ENCODE data around the gene NUB1. TPM values are rescaled to one million over a fixed set of nuclear protein-coding genes. Genes with fewer than 3 reads are reported as not detected.

Gene NUB1
- total RNA-seq (31.4 and 34.3 TPM in 2 replicates), polyA plus RNA-seq (30.6 and 37.9 TPM in 2 replicates)

GRCh38 chr7:151341357-151342101 is at the start of gene NUB1:
Gene NUB1 (plus strand): TSS chr7:151341812. CDS start chr7:151345350, 3,538 bp downstream.
- Histone ChIP-seq H3K4me3 (peak within 1 kb of the TSS; percentile 66), H3K36me3 (peaks cover 18% of the 10 kb centered on the region), H3K27ac (peak within 1 kb of the TSS; percentile 49), H3K27me3 (no peaks in the 10 kb centered on the region), H3K4me1 (ENCODE audit: low read depth) (no peaks in the 10 kb centered on the region), H3K9me3 (ENCODE audit: low read depth) (no peaks in the 10 kb centered on the region)
- TF ChIP-seq, protein P1, sequence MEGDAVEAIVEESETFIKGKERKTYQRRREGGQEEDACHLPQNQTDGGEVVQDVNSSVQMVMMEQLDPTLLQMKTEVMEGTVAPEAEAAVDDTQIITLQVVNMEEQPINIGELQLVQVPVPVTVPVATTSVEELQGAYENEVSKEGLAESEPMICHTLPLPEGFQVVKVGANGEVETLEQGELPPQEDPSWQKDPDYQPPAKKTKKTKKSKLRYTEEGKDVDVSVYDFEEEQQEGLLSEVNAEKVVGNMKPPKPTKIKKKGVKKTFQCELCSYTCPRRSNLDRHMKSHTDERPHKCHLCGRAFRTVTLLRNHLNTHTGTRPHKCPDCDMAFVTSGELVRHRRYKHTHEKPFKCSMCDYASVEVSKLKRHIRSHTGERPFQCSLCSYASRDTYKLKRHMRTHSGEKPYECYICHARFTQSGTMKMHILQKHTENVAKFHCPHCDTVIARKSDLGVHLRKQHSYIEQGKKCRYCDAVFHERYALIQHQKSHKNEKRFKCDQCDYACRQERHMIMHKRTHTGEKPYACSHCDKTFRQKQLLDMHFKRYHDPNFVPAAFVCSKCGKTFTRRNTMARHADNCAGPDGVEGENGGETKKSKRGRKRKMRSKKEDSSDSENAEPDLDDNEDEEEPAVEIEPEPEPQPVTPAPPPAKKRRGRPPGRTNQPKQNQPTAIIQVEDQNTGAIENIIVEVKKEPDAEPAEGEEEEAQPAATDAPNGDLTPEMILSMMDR (IDR thresholded peaks at IDR 0.05; ENCODE audit: low read depth, low read length) = no peak
- DNase-seq (ENCODE audit: low read depth in 1 of 2, low spot score in 1 of 2) = peak; percentile 89 to 96

DNA sequence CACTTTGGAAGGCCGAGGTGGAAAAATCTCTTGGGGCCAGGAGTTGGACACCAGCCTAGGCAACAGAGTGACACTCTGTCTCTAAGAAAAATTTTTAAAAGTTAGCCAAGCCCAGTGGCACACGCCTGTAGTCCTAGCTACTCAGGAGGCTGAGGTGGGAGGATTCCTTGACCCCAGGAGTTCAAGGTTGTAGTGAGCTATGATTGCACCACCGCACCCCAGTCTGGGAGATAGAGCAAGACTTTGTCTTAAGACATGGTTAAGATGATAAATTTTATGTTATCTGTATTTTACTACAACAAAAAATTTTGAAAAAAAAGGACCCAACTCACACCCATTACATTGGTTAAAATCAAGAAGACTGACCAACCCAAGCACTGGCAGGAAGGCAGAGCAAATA is 48.8 kb upstream of the NUB1 start:
- no peaks in the 10 kb centered on the region for H3K36me3 ChIP-seq
- TF ChIP-seq, protein P1 (IDR thresholded peaks at IDR 0.05; ENCODE audit: low read depth, low read length) = no peak
- H3K27ac ChIP-seq = no peak overlapping the region
- H3K27me3 ChIP-seq = no peaks in the 10 kb centered on the region
- no peak for DNase-seq (ENCODE audit: low read depth in 1 of 2, low spot score in 1 of 2)
- no peak overlapping the region for H3K4me3 ChIP-seq
- no peaks in the 10 kb centered on the region for H3K4me1 ChIP-seq (ENCODE audit: low read depth)
- no peaks in the 10 kb centered on the region for H3K9me3 ChIP-seq (ENCODE audit: low read depth)

DNA sequence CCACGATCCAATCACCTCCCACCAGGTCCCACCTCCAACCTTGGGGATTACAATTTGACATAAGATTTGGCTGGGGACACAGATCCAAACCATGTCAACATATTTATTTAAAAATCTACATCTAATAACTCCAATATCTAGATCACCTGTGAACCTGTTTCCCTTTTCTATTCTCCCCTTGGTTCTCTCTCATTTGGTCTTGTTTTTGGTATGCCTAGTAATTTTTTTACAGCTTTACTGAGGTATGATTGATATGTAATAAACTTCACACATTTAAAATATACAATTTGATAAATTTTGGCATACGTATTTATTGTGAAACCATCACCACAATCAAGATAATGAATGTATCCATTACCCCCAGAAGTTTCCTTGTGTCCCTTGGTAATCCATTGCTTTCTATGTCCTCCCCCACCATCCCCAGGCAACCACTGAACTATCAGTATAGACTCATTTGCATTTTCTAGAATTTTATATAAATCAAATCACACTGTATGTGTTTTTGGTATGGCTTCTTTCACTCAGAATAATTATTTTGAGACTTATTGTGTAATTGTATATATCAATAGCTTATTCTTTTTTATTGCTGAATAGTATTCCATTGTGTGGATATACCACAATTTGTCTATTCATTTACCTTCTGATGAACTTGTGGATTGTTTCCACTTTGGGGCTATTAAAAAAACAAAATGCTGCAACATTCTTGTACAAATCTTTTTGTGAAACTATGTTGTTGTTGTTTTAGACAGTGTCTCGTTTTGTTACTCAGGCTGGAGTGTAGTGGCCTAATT is 45.2 kb upstream of the NUB1 start:
- no peak overlapping the region for H3K4me3 ChIP-seq
- H3K4me1 ChIP-seq (ENCODE audit: low read depth) = no peaks in the 10 kb centered on the region
- TF ChIP-seq, protein P1 (IDR thresholded peaks at IDR 0.05; ENCODE audit: low read depth, low read length) = no peak
- H3K9me3 ChIP-seq (ENCODE audit: low read depth) = no peaks in the 10 kb centered on the region
- no peaks in the 10 kb centered on the region for H3K27me3 ChIP-seq
- no peaks in the 10 kb centered on the region for H3K36me3 ChIP-seq
- no peak for DNase-seq (ENCODE audit: low read depth in 1 of 2, low spot score in 1 of 2)
- no peak overlapping the region for H3K27ac ChIP-seq

- H3K4me3 ChIP-seq = no peak overlapping the region
- H3K36me3 ChIP-seq = no peaks in the 10 kb centered on the region
- TF ChIP-seq, protein P1 (IDR thresholded peaks at IDR 0.05; ENCODE audit: low read depth, low read length) = no peak
- H3K27me3 ChIP-seq = peaks cover 13% of the 10 kb centered on the region
- H3K9me3 ChIP-seq (ENCODE audit: low read depth) = no peaks in the 10 kb centered on the region
- H3K4me1 ChIP-seq (ENCODE audit: low read depth) = peaks cover 2% of the 10 kb centered on the region
- DNase-seq (ENCODE audit: low read depth in 1 of 2, low spot score in 1 of 2) = no peak
- H3K27ac ChIP-seq = no peak overlapping the region
Measured at GRCh38 chr7:151298765-151299164, 42.8 kb upstream of the NUB1 start.

- Histone ChIP-seq H3K27ac (no peak overlapping the region), H3K36me3 (no peaks in the 10 kb centered on the region), H3K27me3 (peaks cover 13% of the 10 kb centered on the region), H3K4me1 (ENCODE audit: low read depth) (peaks cover 3% of the 10 kb centered on the region), H3K9me3 (ENCODE audit: low read depth) (no peaks in the 10 kb centered on the region), H3K4me3 (no peak overlapping the region)
- no peak for DNase-seq (ENCODE audit: low read depth in 1 of 2, low spot score in 1 of 2)
- TF ChIP-seq, protein P1 (IDR thresholded peaks at IDR 0.05; ENCODE audit: low read depth, low read length) = no peak
Measured at GRCh38 chr7:151299530-151299929, 42.1 kb upstream of the NUB1 start.

Data from cardiac muscle cell (in vitro differentiated cells and primary cell).